Measurements from ENCODE around the gene P2RY8. TPM values are rescaled to one million over a fixed set of nuclear protein-coding genes. Genes with fewer than 3 reads are reported as not detected.
"Not testable (repeated sequence)": the region's sequence is repeated elsewhere in the genome, so short reads cannot be mapped to it uniquely, and the experiment has no call there.

P2RY8 gene
- total RNA-seq, 4 donors from 2014 or later = 1.7 to 5.5 (median 2.9) TPM

DNA sequence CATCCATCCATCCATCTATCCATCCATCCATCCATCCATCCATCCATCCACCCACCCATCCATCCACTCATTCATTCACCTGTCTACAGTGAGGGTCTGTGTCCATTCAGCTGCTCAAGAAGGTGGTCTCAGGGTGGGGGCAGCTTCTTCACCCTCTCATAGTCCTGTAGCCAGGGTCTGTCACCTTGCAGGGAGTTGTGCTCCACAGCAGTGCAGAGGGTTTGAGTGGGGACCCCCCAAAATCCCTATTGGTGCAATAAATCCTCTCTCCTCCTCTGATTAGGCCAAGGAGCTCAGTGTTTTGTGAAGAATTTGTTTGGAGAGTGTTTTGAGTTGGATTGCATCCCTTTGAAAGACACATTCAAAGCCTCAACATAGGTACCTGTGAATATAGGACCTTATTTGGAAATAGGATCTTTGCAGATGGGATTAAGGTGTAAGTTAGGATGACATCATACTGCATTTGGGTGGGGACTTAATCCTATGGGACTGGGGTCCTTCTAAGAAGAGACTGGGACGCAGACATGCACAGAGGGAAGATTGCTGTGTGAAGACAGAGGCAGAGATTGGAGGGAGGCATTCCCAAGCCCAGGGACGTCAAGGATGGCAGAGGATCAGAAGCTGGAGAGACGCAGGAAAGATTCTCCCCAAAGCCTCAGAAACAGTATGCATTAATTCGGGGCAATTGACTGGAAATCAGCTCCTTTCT is 12.0 kb downstream of the P2RY8 start:
- DNase-seq (ENCODE audit: low spot score) (no peak), ATAC-seq (ENCODE audit: low FRiP score) (no peak)
- TF ChIP-seq CTCF (IDR thresholded peaks at IDR 0.05) = no peak

GRCh38 chrX:1522905-1523304 is 14.1 kb downstream of the P2RY8 start:
- not testable (repeated sequence) for ATAC-seq (ENCODE audit: low FRiP score)

GRCh38 chrX:1521459-1521956 is 15.5 kb downstream of the P2RY8 start:
- DNase-seq (ENCODE audit: low spot score) (no peak), ATAC-seq (ENCODE audit: low FRiP score) (no peak)
- TF ChIP-seq CTCF (IDR thresholded peaks at IDR 0.05) = no peak

More at GRCh38 chrX:1522905-1523304, 14.1 kb downstream of the P2RY8 start:
- DNase-seq (ENCODE audit: low spot score) = not testable (repeated sequence)

GRCh38 chrX:1520350-1520749 is 16.6 kb downstream of the P2RY8 start:
- ATAC-seq (ENCODE audit: low FRiP score) (no peak), DNase-seq (ENCODE audit: low spot score) (no peak)
- TF ChIP-seq CTCF (IDR thresholded peaks at IDR 0.05) = no peak

- ATAC-seq (ENCODE audit: low FRiP score) (no peak), DNase-seq (ENCODE audit: low spot score) (no peak)
- TF ChIP-seq CTCF (IDR thresholded peaks at IDR 0.05) = no peak
Measured at GRCh38 chrX:1519022-1519497, 17.9 kb downstream of the P2RY8 start.

DNA sequence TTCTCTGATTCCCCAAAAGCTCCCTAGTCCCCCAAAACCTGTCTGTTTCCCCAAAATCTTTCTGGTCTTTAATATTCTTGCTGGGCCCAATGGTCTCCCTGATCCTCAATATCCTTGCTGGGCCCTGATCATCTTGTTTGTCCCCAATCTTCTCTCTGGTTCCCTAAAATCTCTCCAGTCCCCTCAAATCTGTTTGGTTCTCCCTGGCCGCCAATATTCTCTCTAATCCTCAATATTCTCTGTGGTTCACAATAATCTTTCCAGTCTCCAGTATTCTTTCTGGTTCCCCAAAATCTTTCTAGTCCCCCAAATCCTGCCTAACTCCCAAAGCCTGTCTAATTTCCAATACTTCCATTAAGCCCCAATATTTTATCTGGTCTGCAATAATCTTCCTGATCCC is 18.5 kb downstream of the P2RY8 start:
- TF ChIP-seq CTCF (IDR thresholded peaks at IDR 0.05) = no peak
- ATAC-seq (ENCODE audit: low FRiP score) = no peak
- DNase-seq (ENCODE audit: low spot score) = no peak

DNA sequence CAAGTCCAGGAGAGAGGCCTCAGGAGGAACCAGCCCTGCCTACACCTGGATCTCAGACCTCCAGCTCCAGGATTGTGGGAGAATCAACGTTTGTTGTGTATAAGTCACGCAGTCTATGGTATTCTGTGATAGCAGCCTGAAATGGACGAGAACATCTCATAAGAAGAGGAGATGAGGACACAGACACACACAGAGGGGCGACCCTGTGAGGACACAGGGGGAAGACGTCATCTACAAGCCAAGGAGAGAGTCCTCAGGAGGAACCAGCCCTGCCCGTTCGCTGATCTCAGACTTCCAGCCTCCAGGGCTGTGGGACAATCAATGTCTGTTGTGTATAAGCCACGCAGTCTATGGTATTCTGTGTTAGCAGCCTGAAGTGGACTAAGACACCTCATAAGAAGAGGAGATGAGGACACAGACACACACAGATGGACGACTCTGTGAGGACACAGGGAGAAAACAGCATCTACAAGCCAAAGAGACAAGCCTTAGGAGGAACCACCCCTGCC is 20.3 kb downstream of the P2RY8 start:
- no peak for TF ChIP-seq CTCF (IDR thresholded peaks at IDR 0.05)
- ATAC-seq (ENCODE audit: low FRiP score) = no peak
- DNase-seq (ENCODE audit: low spot score) = no peak
